SK-N-SH (cell line): Measurements from ENCODE around the gene CDHR4. TPM values are rescaled to one million over a fixed set of nuclear protein-coding genes. Genes with fewer than 3 reads are reported as not detected.
"Not testable (repeated sequence)": the region's sequence is repeated elsewhere in the genome, so short reads cannot be mapped to it uniquely, and the experiment has no call there.

Source experiments
- CTCF ChIA-PET: fragments of 300-600, 350-600 bp; formaldehyde crosslinking; extraction: SDS; loops from one replicate; lab custom pipeline; 2021; lab: Yijun Ruan, JAX
- POLR2A ChIA-PET: fragments of 350-600 bp; sonication (Branson Sonifier 250); formaldehyde crosslinking; extraction: SDS; loops from one replicate; lab custom pipeline; 2020; ENCODE audit warnings: antibody characterized with exemption, inconsistent platforms; lab: Yijun Ruan, JAX
- DNase-seq: peaks from one replicate; pipeline ENCODE4 v3.0.0; 2012
- H2AFZ ChIP-seq: fragments of 200-600 bp; sonication (generic); 2 replicates; pipeline ENCODE4 v1.8.1; 2016; ENCODE audit warnings: antibody characterized with exemption, mild to moderate bottlenecking, low read depth
- H3F3A ChIP-seq: fragments of 200-600 bp; sonication (generic); replicated peaks from 2 replicates; pipeline ENCODE3; 2016; ENCODE audit warnings: antibody characterized with exemption, mild to moderate bottlenecking; ENCODE audit not compliant: insufficient read depth
- H3K27ac ChIP-seq, 2 experiments: fragments of 200-500 bp in 1 of 2; fragments of 200-600 bp in 1 of 2; sonication (Bioruptor generic) in 1 of 2; sonication (generic), shearing (Covaris generic) in 1 of 2; 2 replicates each; pipeline versions ENCODE4 v1.5.1 to v1.6.1; 2014 to 2016; ENCODE audit warnings: low read depth in 2 of 2, inconsistent platforms in 1 of 2, low read length in 1 of 2, mild to moderate bottlenecking in 1 of 2, mixed read lengths in 1 of 2
- H3K27me3 ChIP-seq: fragments of 200-600 bp; sonication (generic), shearing (Covaris generic); 2 replicates; pipeline ENCODE4 v1.6.1; 2016; ENCODE audit warnings: mixed run types; ENCODE audit not compliant: insufficient read depth
- H3K36me3 ChIP-seq, 2 experiments: fragments of 200-500 bp in 1 of 2; fragments of 200-600 bp in 1 of 2; sonication (Bioruptor generic) in 1 of 2; sonication (generic) in 1 of 2; replicated peaks in 1 of 2; 2 replicates each; pipeline versions ENCODE3 to v1.5.1; 2014 to 2016; ENCODE audit warnings: low read length in 1 of 2, mild to moderate bottlenecking in 1 of 2; ENCODE audit not compliant: insufficient read depth in 2 of 2, control insufficient read depth in 1 of 2
- H3K4me1 ChIP-seq, 2 experiments: fragments of 200-500 bp in 1 of 2; fragments of 200-600 bp in 1 of 2; sonication (Bioruptor generic) in 1 of 2; sonication (generic), shearing (Covaris generic) in 1 of 2; 2 replicates each; pipeline versions ENCODE4 v1.5.1 to v1.6.1; 2014 to 2016; ENCODE audit warnings: low read depth in 1 of 2, low read length in 1 of 2, mixed run types in 1 of 2; ENCODE audit not compliant: insufficient read depth in 2 of 2, control insufficient read depth in 1 of 2
- H3K4me2 ChIP-seq: fragments of 200-600 bp; sonication (generic), shearing (Covaris generic); 2 replicates; pipeline ENCODE4 v1.6.1; 2017; ENCODE audit warnings: mixed run types
- H3K4me3 ChIP-seq, 2 experiments: fragments of 200-500 bp in 1 of 2; fragments of 200-600 bp in 1 of 2; sonication (Bioruptor generic) in 1 of 2; sonication (generic), shearing (Covaris generic) in 1 of 2; 2 replicates each; pipeline versions ENCODE4 v1.5.1 to v1.8.1; 2014 to 2016; ENCODE audit warnings: low read depth in 2 of 2, inconsistent platforms in 1 of 2, low read length in 1 of 2, mild to moderate bottlenecking in 1 of 2, mixed read lengths in 1 of 2, moderate library complexity in 1 of 2
- H3K79me2 ChIP-seq: fragments of 200-600 bp; sonication (generic); 2 replicates; pipeline ENCODE4 v1.8.1; 2017; ENCODE audit warnings: mild to moderate bottlenecking; ENCODE audit not compliant: insufficient read depth
- H3K9ac ChIP-seq: fragments of 200-600 bp; sonication (generic); 2 replicates; pipeline ENCODE4 v1.6.1; 2017; ENCODE audit warnings: mixed run types
- H3K9me2 ChIP-seq: fragments of 200-600 bp; sonication (generic); 2 replicates; pipeline ENCODE4 v1.6.1; 2017; ENCODE audit warnings: mixed run types
- H3K9me3 ChIP-seq: fragments of 200-600 bp; sonication (generic); 2 replicates; pipeline ENCODE4 v1.6.1; 2017; ENCODE audit warnings: mixed run types, mild to moderate bottlenecking, moderate library complexity
- H4K20me1 ChIP-seq: fragments of 200-600 bp; sonication (generic); 2 replicates; pipeline ENCODE4 v1.6.1; 2017; ENCODE audit warnings: mild to moderate bottlenecking, mixed run types; ENCODE audit not compliant: insufficient read depth
- CHD2 ChIP-seq: fragments of 150-350 bp; IDR thresholded peaks from 2 replicates; pipeline ENCODE4 v1.6.1; 2018; ENCODE audit warnings: low read length; ENCODE audit not compliant: partially characterized antibody
- FOXJ3 ChIP-seq: sonication (generic); formaldehyde crosslinking; IDR thresholded peaks from 2 replicates; pipeline ENCODE4 v1.5.1; 2020; ENCODE audit warnings: mild to moderate bottlenecking, missing genetic modification reagents
- GABPA ChIP-seq: IDR thresholded peaks from 2 replicates; pipeline ENCODE4 v1.4.0; 2012; ENCODE audit warnings: low read depth, mild to moderate bottlenecking
- JUND ChIP-seq: IDR thresholded peaks from 2 replicates; pipeline ENCODE4 v1.4.0; 2012
- MXI1 ChIP-seq: IDR thresholded peaks from 2 replicates; pipeline ENCODE4 v1.6.1; 2012; ENCODE audit warnings: mild to moderate bottlenecking, low read depth, low read length, improper control_type of control experiment
- POLR2AphosphoS5 ChIP-seq: IDR thresholded peaks from 2 replicates; pipeline ENCODE4 v1.6.1; 2012; ENCODE audit warnings: low read depth, low read length
- RFX5 ChIP-seq: IDR thresholded peaks from 2 replicates; pipeline ENCODE4 v1.6.1; 2012; ENCODE audit warnings: mild to moderate bottlenecking, improper control_type of control experiment, low read length
- RXRA ChIP-seq: IDR thresholded peaks from 2 replicates; pipeline ENCODE4 v1.4.0; 2012; ENCODE audit warnings: low read depth, mild to moderate bottlenecking, borderline replicate concordance
- SIN3A ChIP-seq: IDR thresholded peaks from 2 replicates; pipeline ENCODE4 v1.6.1; 2012; ENCODE audit warnings: low read depth, mild to moderate bottlenecking, low read length, moderate library complexity, borderline replicate concordance
- TEAD4 ChIP-seq: IDR thresholded peaks from 2 replicates; pipeline ENCODE4 v1.4.0; 2012; ENCODE audit warnings: mild to moderate bottlenecking, borderline replicate concordance; ENCODE audit not compliant: insufficient read depth
- USF1 ChIP-seq: IDR thresholded peaks from 2 replicates; pipeline ENCODE4 v1.4.0; 2012; ENCODE audit warnings: low read depth, borderline replicate concordance
- YY1 ChIP-seq: IDR thresholded peaks from 2 replicates; pipeline ENCODE4 v1.4.0; 2012; ENCODE audit warnings: low read depth, mild to moderate bottlenecking
- WGBS: methylation state at CpG from one replicate; pipeline ENCODE4 v1.1.6; 2017; ENCODE audit warnings: low lambda C conversion rate; 5-methylcytosine and 5-hydroxymethylcytosine counted together
- polyA plus RNA-seq, 3 experiments: library from polyadenylated mRNA; depleted of rRNA; stranded (reverse); fragments of >200 nt; gene quantifications; 2 replicates each; pipeline ENCODE4 v1.2.3, GENCODE V29; 2012
- TF ChIP-seq, protein P1 (sequence below): fragments of 150-350 bp; IDR thresholded peaks from 2 replicates; pipeline ENCODE4 v1.6.1; 2017; ENCODE audit warnings: antibody characterized with exemption, low read length, low read depth, borderline replicate concordance

Gene CDHR4
- polyA plus RNA-seq, 1 of the 3 experiments (the other 2 are of a cell fraction): 0.07 TPM

DNA sequence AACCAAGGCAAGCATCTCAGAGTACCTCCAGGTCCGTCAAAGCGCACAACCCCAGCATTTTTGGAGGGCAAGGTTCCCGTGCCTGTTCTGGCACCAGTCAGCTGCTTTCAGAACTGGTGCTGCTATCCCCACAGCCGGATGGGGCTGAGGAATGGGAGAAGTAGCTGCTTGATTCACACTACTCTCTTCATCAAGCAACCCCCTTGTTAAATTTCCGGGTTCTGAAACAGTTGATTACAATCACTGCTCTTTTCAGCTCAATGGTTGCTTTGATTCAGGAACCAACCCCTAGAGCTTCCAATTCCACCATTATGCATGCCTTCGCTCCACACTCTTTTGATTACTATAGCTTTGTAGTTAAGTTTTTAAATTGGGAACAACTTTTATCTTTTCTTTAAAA, 26.3 kb upstream of the CDHR4 start:
- Histone ChIP-seq H3F3A (no peaks in the 10 kb centered on the region), H3K4me3 (no peak overlapping the region), H4K20me1 (no peaks in the 10 kb centered on the region), H2AFZ (no peak overlapping the region), H3K9me3 (no peaks in the 10 kb centered on the region), H3K4me2 (no peak overlapping the region), H3K4me1 (no peaks in the 10 kb centered on the region), H3K27me3 (no peaks in the 10 kb centered on the region), H3K79me2 (no peaks in the 10 kb centered on the region), H3K27ac (no peak overlapping the region), H3K9ac (no peak overlapping the region), H3K9me2 (no peaks in the 10 kb centered on the region)
- WGBS: 96% methylated on average over 2 of the region's 6 CpGs
- no peak for DNase-seq
- TF ChIP-seq RXRA (no peak), RFX5 (no peak), MXI1 (no peak), CHD2 (no peak), GABPA (no peak), SIN3A (no peak), FOXJ3 (CRISPR knock-in tag) (no peak), YY1 (no peak), JUND (no peak), POLR2AphosphoS5 (no peak), TEAD4 (no peak), USF1 (no peak)
- TF ChIP-seq, protein P1, sequence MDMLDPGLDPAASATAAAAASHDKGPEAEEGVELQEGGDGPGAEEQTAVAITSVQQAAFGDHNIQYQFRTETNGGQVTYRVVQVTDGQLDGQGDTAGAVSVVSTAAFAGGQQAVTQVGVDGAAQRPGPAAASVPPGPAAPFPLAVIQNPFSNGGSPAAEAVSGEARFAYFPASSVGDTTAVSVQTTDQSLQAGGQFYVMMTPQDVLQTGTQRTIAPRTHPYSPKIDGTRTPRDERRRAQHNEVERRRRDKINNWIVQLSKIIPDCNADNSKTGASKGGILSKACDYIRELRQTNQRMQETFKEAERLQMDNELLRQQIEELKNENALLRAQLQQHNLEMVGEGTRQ: no peak
- TF ChIP-seq, all 33 proteins: peak for 0
- peaks cover 0 to 14% of the 10 kb centered on the region in 2 experiments for H3K36me3 ChIP-seq
- CTCF ChIA-PET: interaction anchor here (1.3 to 6.0 kb wide), 4 partner anchors 9 to 23 kb away, joined by 3 to 45 read pairs (median 10); partner anchors contain the start of gene INKA1
- POLR2A ChIA-PET: interaction anchor here (1.0 kb wide), 1 partner anchor 21 kb away, joined by 3 read pairs; no protein-coding TSS in a partner anchor

DNA sequence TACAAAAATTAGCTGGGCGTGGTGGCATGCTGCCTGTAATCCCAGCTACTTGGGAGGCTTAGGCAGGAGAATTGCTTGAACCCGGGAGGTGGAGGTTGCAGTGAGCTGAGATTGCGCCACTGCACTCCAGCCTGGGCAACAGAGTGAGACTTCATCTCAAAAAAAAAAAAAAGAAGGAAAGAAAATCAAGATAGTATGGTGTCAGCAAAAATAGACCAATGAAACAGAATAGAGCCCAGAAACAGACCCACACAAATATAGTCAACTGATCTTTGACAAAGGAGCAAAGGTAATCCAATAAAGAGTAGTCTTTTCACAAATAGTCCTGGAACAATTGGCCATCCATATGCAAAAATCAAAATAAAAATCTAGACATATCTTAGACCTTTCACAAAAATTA, 23.5 kb upstream of the CDHR4 start:
- WGBS: 100% methylated on average over 3 of the region's 3 CpGs
- H3K9me3 ChIP-seq, H2AFZ ChIP-seq, H3K4me2 ChIP-seq, H3K79me2 ChIP-seq, H4K20me1 ChIP-seq, DNase-seq, H3K4me1 ChIP-seq, POLR2A ChIA-PET, H3K36me3 ChIP-seq, H3F3A ChIP-seq, H3K4me3 ChIP-seq, H3K9me2 ChIP-seq, H3K9ac ChIP-seq, H3K27me3 ChIP-seq, H3K27ac ChIP-seq: not testable (repeated sequence)
- CTCF ChIA-PET: interaction anchor here (2.2 kb wide), 1 partner anchor 16 kb away, joined by 4 read pairs; no protein-coding TSS in a partner anchor
